DOHH2 (cell line): ENCODE results near the gene SRC.

Experiments
- H3F3A ChIP-seq: fragments of 200-600 bp; sonication (generic), shearing (Covaris generic); 2 replicates; pipeline ENCODE4 v1.6.0; 2016; ENCODE audit warnings: antibody characterized with exemption, mild to moderate bottlenecking; ENCODE audit not compliant: control insufficient read depth, insufficient read depth
- H3K27ac ChIP-seq: fragments of 200-600 bp; sonication (generic); 2 replicates; pipeline ENCODE4 v1.5.1; 2014; ENCODE audit warnings: low read depth, mild to moderate bottlenecking, low read length, moderate library complexity
- H3K27me3 ChIP-seq: fragments of 200-600 bp; sonication (generic); 2 replicates; pipeline ENCODE4 v1.6.1; 2014; ENCODE audit warnings: mild to moderate bottlenecking, low read length, mixed read lengths; ENCODE audit not compliant: control insufficient read depth
- H3K36me3 ChIP-seq: fragments of 200-600 bp; sonication (generic); 2 replicates; pipeline ENCODE4 v1.6.1; 2014; ENCODE audit warnings: mild to moderate bottlenecking, low read length, moderate library complexity, mixed read lengths; ENCODE audit not compliant: control insufficient read depth
- H3K4me1 ChIP-seq: fragments of 200-600 bp; sonication (generic); 2 replicates; pipeline ENCODE4 v1.6.1; 2014; ENCODE audit warnings: mild to moderate bottlenecking, low read length, mixed read lengths; ENCODE audit not compliant: control insufficient read depth
- H3K4me2 ChIP-seq: fragments of 200-600 bp; sonication (generic); 2 replicates; pipeline ENCODE4 v1.6.0; 2014; ENCODE audit warnings: mild to moderate bottlenecking, low read length, moderate library complexity
- H3K4me3 ChIP-seq: fragments of 200-600 bp; sonication (generic); 2 replicates; pipeline ENCODE4 v1.5.1; 2014; ENCODE audit warnings: mild to moderate bottlenecking, low read length, mixed read lengths
- H3K79me2 ChIP-seq: fragments of 200-600 bp; sonication (generic); 2 replicates; pipeline ENCODE4 v1.6.1; 2014; ENCODE audit warnings: mild to moderate bottlenecking, low read length, mixed read lengths; ENCODE audit not compliant: control insufficient read depth
- H3K9me2 ChIP-seq: fragments of 200-600 bp; sonication (generic); replicated peaks from 2 replicates; pipeline ENCODE4 v1.6.1; 2014; ENCODE audit warnings: mild to moderate bottlenecking, low read length, mixed read lengths; ENCODE audit not compliant: control insufficient read depth
- H3K9me3 ChIP-seq: fragments of 200-600 bp; sonication (generic); 2 replicates; pipeline ENCODE4 v1.6.1; 2014; ENCODE audit warnings: antibody characterized with exemption, low read length, mixed read lengths; ENCODE audit not compliant: control insufficient read depth, insufficient read depth
- H4K20me1 ChIP-seq: fragments of 200-600 bp; sonication (generic); 2 replicates; pipeline ENCODE4 v1.6.0; 2014; ENCODE audit warnings: low read depth, mild to moderate bottlenecking, antibody characterized with exemption, low read length, moderate library complexity; ENCODE audit not compliant: control insufficient read depth, insufficient read depth
- EZH2phosphoT487 ChIP-seq: fragments of 200-600 bp; sonication (generic); IDR thresholded peaks from 2 replicates; pipeline ENCODE4 v1.6.1; 2017; ENCODE audit warnings: borderline replicate concordance, mild to moderate bottlenecking, antibody characterized with exemption, low read length, moderate library complexity, mixed read lengths
- TF ChIP-seq, protein P1 (sequence below): fragments of 200-600 bp; sonication (generic); IDR thresholded peaks from one replicate; pipeline ENCODE4 v1.5.1; 2014; ENCODE audit warnings: antibody characterized with exemption, mild to moderate bottlenecking, low read depth, low read length; ENCODE audit not compliant: poor library complexity, severe bottlenecking

Gene SRC

DNA sequence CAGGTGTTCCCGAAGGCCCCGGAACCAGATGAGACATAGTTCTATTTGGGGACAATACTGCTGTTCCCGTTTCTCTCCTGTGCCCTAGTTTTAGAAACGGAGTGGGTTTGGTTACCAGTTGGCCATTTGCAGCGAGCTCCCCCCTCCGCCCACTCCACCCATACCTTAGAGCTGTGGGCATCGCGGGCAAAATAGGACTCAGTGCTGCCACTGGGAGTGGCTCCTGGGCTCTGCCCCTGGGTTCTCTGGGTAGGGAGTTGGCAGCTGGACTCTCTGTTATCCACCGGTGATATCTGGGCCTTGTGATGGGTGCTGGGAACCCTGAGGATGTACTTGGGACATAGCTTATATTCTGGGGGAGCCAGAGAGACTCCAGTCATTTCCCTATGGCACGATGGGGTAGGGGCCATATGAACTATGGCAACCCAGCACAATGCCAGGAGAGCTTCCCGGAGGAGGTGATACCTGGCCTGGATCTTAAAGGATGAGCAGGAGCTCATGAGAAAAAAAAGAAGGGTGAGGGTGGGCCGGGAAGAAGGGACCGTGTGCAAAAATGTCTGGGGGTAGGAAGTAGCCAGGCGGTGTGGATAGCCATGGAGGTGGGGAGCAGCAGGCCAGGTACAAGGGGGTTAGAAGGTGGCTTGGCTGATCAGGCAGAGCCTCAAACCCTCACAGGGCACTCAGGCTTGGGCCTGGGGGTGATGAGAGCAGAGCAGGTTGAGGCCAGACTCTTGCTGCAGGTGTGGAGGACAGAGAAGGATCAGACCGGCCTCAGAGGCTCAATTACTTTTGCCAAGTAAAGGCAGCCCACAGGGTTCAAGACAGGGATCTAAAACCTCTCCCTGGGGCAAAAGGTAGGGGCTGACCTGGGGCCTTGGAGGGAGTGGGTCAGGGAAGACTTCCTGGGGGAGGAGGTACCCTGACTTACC lies 9.6 kb downstream of the SRC start:
- Histone ChIP-seq H4K20me1 (no peaks in the 10 kb centered on the region), H3K4me3 (no peak overlapping the region), H3F3A (no peaks in the 10 kb centered on the region), H3K4me2 (no peak overlapping the region), H3K9me2 (no peaks in the 10 kb centered on the region), H3K4me1 (0 out of 2 replicates have a peak, but pooled peaks cover 6% of the 10 kb centered on the region), H3K9me3 (no peaks in the 10 kb centered on the region), H3K27me3 (peaks cover 8% of the 10 kb centered on the region; the same call in 1 of the 2 replicates), H3K27ac (no peak overlapping the region), H3K79me2 (no peaks in the 10 kb centered on the region), H3K36me3 (no peaks in the 10 kb centered on the region)
- TF ChIP-seq, protein P1, sequence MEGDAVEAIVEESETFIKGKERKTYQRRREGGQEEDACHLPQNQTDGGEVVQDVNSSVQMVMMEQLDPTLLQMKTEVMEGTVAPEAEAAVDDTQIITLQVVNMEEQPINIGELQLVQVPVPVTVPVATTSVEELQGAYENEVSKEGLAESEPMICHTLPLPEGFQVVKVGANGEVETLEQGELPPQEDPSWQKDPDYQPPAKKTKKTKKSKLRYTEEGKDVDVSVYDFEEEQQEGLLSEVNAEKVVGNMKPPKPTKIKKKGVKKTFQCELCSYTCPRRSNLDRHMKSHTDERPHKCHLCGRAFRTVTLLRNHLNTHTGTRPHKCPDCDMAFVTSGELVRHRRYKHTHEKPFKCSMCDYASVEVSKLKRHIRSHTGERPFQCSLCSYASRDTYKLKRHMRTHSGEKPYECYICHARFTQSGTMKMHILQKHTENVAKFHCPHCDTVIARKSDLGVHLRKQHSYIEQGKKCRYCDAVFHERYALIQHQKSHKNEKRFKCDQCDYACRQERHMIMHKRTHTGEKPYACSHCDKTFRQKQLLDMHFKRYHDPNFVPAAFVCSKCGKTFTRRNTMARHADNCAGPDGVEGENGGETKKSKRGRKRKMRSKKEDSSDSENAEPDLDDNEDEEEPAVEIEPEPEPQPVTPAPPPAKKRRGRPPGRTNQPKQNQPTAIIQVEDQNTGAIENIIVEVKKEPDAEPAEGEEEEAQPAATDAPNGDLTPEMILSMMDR, result no peak
- no peak for TF ChIP-seq EZH2phosphoT487

DNA sequence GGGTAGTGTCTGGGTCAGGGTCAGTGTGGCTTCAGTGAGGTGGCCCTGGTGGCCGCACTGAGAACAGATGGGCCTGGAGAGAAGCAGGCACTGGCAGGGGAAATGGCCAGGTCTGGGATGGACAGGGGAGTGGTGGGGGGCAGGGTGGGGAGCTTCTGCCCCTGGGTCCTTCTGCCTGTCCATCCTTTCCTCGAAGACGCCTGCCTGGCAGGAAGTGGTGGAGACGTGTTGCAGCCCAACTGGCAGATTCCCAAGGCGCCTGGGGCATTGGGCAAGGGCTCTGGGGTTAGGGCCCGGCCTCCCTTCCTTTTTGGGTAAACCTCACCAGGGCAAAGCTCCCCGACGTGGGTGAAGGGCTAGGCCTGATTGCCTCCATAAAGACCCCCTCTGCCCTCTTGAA lies 10.4 kb downstream of the SRC start:
- Histone ChIP-seq H3K9me2 (no peaks in the 10 kb centered on the region), H3K27ac (no peak overlapping the region), H3K79me2 (no peaks in the 10 kb centered on the region), H3F3A (no peaks in the 10 kb centered on the region), H3K36me3 (no peaks in the 10 kb centered on the region), H3K9me3 (no peaks in the 10 kb centered on the region), H4K20me1 (no peaks in the 10 kb centered on the region), H3K4me2 (no peak overlapping the region), H3K4me1 (0 out of 2 replicates have a peak, but pooled peaks cover 6% of the 10 kb centered on the region), H3K27me3 (peaks cover 12% of the 10 kb centered on the region; the same call in 1 of the 2 replicates), H3K4me3 (no peak overlapping the region)
- no peak for TF ChIP-seq EZH2phosphoT487
- TF ChIP-seq, protein P1, result no peak

DNA sequence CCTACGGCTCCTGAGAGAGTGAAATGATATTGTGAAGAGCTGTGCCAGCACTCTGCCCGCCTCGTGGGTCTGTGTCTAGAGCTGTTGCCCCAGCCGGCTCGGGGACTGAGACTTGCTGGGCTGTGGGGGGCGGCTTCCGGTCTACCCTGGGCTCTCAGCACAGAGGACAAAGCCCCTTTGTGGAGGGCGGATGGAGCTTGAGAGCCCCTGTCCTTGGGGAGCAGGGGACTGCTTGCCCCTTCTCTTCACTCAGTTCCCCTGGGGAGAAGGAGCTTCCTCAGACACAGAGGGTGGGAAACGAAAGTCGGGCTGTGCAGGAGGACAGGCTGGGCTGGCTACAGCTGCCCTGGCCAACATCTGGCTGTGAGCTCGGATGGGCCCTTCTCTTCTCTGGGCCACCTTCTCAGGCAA lies 11.0 kb downstream of the SRC start:
- no peaks in the 10 kb centered on the region for H3K9me2 ChIP-seq
- H3K9me3 ChIP-seq, result no peaks in the 10 kb centered on the region
- TF ChIP-seq, protein P1, result no peak
- no peak for TF ChIP-seq EZH2phosphoT487
- no peak overlapping the region for H3K4me3 ChIP-seq
- H3F3A ChIP-seq, result no peaks in the 10 kb centered on the region
- H4K20me1 ChIP-seq, result no peaks in the 10 kb centered on the region
- peaks cover 12% of the 10 kb centered on the region; the same call in 1 of the 2 replicates for H3K27me3 ChIP-seq
- H3K79me2 ChIP-seq, result no peaks in the 10 kb centered on the region
- H3K36me3 ChIP-seq, result no peaks in the 10 kb centered on the region
- H3K27ac ChIP-seq, result no peak overlapping the region
- 0 out of 2 replicates have a peak, but pooled peaks cover 6% of the 10 kb centered on the region for H3K4me1 ChIP-seq
- H3K4me2 ChIP-seq, result no peak overlapping the region
